OCI-LY7 (cell line): ENCODE data around the gene WASHC4. TPM values are rescaled to one million over a fixed set of nuclear protein-coding genes. Genes with fewer than 3 reads are reported as not detected.

Experiments used
- total RNA-seq, 2 experiments: library from RNA; depleted of rRNA in 1 of 2; stranded (reverse); fragments of >200 nt in 1 of 2; shearing (Covaris generic) in 1 of 2; gene quantifications; 2 replicates each; pipeline ENCODE4 v1.2.3, GENCODE V29; 2014 to 2022

The WASHC4 gene
- total RNA-seq, 2 experiments from 2014 or later, result 54.8 to 71.8 TPM

Other genes with a start within 250 kb of the WASHC4 start
- 4.6 and 5.3 TPM in 2 replicates for gene SLC41A2, start 149.4 kb upstream of the WASHC4 start, total RNA-seq (2014; rRNA removed; shearing (Covaris generic))
- 13.1 and 16.4 TPM in 2 replicates for gene SLC41A2, start 149.4 kb upstream of the WASHC4 start, total RNA-seq (2022)
- gene NOPCHAP1, start 121.4 kb upstream of the WASHC4 start, total RNA-seq (2014; rRNA removed; shearing (Covaris generic)), result 12.1 and 15.2 TPM in 2 replicates
- gene NOPCHAP1, start 121.4 kb upstream of the WASHC4 start, total RNA-seq (2022), result 30.3 and 33.9 TPM in 2 replicates
- gene ALDH1L2, start 23.3 kb upstream of the WASHC4 start, total RNA-seq (2014; rRNA removed; shearing (Covaris generic)), result 0.08 TPM in 1 of 2 replicates, not detected in the other
- 0.25 and 0.31 TPM in 2 replicates for gene ALDH1L2, start 23.3 kb upstream of the WASHC4 start, total RNA-seq (2022)
- gene APPL2, start 128.4 kb downstream of the WASHC4 start, total RNA-seq (2014; rRNA removed; shearing (Covaris generic)), result 18.8 and 20.9 TPM in 2 replicates
- gene APPL2, start 128.4 kb downstream of the WASHC4 start, total RNA-seq (2022), result 29.1 and 37.5 TPM in 2 replicates
- 147 and 174 TPM in 2 replicates for gene C12orf75, start 223.0 kb downstream of the WASHC4 start, total RNA-seq (2014; rRNA removed; shearing (Covaris generic))
- gene C12orf75, start 223.0 kb downstream of the WASHC4 start, total RNA-seq (2022), result 448 and 505 TPM in 2 replicates